CD4-positive, alpha-beta T cell treated with Interleukin-15 for 4 hours (primary cell): Measurements from ENCODE around the gene POLR3B.

ENCODE experiments used
- DNase-seq: peaks from one replicate; pipeline ENCODE4 v3.0.0-alpha.2; 2020; ENCODE audit warnings: low spot score

Gene POLR3B

DNA sequence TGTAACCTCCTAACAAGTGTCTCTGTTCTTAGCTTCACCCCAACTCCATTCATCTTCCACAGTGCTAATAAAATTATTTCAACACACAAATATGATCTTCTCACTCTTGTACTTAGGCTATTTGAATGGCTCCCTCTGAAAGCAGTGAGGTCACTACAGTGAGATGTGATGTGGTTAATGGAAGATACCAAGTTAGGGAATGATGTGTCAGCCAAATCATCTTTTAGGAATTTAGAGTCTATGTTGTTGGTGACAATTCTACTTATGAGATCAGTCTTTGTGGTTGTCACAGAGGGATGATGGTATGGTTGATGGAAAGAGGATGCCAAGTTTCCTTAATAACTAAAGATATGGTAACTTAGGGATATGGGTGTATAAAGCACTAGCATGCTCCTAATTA is 57.6 kb downstream of the POLR3B start:
- DNase-seq, result no peak

DNA sequence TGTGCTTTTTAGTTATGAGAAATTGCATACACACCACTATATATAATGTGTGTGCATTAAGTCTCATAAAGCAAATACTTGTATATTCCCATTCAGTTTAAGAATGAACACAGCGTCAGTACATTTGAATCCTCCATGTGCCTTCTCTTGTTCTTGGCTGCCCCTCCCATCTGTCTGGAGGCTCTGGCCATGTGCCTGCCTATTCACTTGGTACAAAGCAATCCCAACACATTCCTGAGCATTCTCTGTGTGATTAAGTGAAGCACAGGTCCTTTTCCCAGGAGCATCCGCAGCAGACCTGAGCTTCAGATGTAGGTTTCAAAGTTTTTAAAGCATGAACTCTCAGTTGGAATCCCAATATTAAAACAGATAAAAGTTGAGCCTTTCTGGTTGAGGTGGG is 58.7 kb downstream of the POLR3B start:
- no peak for DNase-seq

DNA sequence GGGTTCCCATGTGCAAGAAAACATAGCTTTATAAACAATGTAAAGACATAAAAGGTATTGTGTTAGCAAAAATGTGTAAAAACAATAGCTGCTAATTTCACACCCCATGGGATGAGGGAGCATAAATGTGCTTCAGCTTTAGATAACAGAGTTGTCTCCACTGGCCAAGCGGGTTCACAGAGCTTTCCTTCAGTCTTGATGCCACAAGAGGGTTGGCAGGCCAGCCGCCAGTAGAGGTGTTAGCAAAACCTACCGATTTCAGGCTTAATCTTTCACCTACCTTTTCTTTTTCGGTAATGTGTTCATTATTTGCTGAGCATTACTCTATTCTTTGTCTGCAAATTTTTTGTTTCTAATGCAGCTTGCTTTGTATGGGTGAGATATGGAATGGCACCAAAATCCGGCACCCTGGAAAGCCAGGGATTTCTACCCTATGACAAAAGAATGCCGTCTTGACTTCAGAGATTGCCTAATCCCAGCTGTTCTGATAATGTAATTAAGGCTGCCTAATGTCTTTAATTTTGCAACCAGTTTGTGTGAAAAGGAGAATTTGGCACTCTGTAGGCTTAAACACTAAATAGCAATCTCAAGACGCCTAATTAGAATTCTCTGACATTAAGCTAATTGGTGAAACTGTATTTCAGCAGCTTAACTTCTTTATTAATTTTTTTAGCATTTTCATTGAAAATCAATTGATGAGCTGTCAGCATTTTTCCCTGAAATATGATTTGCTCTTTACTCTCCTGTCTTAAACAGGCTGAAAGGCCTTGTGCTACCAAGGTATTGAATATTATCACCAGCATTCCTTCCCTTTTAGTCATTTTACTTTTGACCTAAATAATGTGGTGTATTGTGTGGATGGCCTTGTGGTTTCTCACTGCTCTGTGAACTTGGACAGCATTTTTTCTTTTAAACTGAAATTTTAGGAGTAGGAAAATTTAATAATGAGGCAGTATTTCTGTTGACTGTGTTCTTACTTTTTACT is 60.7 kb downstream of the POLR3B start:
- DNase-seq, result no peak

DNA sequence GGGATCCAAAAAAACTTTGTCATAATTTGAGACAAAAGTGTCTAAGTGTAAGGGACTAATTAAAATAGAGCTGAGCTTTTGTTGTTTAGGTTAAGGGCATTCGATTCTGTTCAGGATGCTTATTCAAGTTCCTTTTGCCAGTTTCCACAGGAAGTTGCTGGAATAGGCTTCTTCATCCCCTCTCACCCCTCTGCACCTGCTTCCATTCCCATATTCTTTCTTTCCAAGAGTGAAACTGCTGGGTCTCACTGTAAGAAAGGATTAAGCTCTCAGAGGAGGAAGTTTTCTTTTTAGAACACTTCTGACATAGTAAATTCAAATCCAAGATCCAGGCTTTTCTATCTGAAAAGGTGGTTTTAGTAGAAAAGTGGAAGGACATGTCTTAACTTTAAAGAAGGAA is 61.4 kb downstream of the POLR3B start:
- no peak for DNase-seq

DNA sequence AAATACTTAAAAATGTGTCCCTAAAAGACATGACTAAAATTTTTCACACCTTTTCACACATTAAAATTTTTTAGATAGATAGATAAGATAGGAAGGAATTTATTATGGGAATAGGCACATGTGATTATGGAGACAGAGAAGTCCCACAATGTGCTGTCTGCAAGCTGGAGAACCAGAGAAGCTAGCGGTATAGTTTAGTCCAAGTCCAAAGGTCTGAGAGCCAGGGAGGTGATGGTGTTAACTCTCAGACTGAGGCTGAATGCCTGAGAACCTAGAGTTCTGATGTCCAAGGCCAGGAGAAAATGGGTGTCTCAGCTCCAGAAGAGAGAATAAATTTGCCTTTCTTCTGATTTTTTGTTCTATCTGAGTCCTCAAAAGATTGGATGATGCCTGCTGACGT is 65.7 kb downstream of the POLR3B start:
- no peak for DNase-seq

DNA sequence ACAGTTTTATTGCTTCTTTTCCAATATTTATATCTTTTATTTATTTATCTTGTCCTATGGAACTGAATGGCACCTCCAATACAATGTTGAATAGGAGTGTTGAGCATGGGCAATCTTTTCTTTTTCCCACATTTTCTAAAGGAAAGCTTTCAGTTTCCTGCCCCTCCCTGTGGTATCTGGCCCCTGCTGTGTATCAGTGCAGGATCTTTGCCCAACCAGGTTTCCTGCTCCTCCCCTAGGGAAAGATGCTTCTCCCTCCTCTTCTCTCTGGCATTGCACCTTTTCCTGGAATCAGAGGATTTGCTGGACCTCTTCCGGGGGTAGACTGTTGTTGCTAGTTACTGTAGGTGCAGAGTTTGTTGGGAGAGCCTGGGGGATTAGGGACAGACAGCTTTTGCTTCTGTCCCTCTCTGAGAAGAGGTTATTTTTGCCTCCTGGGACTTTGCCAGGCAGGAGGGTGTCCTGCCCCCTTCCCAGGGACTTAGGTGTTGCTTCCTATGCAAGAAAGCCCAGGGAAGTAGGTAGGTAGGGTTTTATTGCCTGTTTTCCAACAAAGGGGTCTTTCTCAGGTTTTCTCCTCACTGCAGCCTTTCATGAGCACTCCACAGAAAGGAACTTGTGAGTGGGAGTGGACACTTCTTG is 67.6 kb downstream of the POLR3B start:
- DNase-seq, result no peak

DNA sequence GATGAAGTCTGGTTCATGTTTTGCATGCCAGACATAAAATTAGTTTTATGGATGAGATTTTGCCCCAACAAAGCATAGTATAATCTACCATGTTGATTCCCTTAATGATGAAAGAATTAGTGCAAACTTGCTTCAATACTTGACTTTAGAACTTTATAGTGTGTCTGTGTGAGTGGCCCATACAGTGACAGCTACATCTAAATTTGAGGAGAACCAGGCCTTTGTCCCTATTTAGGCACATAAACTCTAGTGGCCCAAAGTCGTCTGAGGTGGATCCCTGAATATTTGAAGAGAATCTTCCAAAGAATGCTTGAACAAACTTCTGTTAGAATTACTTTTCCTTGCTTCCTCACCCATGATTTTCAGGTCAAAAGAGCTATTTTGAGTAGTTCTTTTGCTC is 70.4 kb downstream of the POLR3B start:
- no peak for DNase-seq

DNA sequence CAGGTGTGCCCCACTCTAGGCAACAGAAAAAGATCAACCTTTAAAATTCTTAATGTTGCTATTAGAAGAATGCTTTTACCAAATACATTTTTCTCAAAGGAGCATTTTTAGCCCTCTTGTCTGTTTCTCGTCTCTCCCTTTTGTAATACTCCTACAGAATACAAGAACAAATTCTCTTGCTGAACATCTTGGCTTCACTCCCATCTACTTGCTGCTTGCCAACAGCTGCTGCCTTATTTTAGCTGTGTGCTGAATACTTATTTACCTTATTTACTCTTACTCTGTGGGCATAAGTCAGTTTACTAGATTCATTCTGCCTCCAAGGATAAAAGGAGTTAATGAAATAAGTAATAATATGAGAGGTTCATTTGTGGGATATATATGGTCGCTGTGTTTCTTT is 70.8 kb downstream of the POLR3B start:
- DNase-seq, result no peak

DNA sequence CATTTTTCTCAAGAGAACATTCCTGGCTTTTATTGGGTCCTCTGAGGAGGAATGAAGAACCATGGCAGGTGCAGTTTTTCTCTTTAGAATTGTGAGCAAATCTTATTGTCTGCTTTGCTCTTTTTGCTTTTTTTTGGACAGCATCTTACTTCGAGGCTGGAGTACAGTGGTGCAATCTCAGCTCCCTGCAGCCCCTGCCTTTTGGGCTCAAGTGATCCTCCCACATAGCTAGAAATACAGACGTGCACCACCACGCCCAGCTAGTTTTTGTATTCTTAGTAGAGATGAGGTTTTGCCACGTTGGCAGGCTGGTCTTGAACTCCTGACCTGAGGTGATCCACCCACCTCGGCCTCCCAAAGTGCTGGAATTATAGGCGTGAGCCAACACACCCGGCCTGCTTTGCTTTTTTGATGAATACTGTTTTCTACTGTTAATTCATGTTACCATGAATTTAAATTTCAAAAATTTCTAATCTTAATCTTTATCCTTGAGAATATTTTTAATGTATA is 71.5 kb downstream of the POLR3B start:
- no peak for DNase-seq

DNA sequence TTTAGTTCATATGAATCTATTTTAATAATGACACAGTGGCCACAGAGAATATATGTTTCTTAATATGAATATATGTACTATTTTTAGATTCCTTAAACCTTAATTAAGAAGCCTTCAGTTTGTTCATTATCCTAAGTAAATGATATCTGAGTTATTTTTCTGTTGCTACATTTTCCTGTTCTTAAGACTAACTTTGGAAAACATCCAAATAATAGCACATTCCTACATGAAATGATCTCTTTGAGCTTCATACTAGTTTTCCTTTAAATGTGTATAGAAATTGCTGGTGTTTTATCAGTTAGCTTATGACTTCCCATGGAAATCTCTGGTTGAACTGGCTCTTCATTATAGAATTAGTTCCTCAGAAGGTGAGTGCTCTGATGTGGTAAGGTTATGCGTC is 72.1 kb downstream of the POLR3B start:
- no peak for DNase-seq

DNA sequence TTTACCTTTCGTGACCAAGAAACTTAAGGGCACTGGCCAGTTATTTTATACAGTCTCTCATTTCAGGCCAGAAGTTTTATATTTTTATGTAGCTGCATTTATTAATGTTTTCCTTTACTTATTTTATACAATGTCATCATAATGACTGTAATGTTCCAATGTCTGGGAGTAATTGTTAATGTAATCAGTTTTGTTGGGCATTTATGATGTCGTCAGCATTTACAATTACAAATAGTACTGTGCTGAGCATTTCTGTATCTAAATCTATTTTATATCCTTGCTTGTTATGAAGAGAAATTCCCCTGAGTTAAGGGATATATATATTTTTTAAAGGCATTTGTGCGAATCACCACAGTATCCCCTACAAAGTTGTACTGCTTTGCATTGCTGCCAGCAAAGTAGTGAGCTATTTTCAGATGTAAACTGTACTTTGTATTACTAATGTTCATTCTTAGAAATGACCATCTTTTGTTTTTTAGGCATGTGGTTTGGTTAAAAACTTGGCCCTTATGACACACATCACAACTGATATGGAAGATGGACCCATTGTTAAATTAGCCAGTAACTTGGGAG is 74.4 kb downstream of the POLR3B start:
- DNase-seq, result no peak

DNA sequence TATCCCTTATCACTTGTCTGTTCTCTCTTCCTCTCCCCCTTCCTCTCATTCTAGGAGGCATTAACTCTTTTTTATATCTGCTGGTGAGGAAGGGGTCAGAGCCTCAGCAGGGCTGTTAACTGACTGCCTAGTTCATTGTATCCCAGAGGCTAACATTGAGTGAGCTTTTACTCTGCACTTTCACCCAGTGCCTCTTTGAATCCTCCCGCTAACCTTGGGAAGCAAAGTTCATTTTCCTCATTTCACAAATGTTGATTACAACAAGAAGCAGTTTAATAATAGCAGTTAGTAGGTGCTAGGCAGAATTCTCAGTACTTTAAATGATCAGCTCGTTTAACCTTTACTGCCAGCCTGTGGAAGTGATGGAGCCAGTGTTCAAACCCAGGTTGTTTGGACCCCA is 75.5 kb downstream of the POLR3B start:
- no peak for DNase-seq

DNA sequence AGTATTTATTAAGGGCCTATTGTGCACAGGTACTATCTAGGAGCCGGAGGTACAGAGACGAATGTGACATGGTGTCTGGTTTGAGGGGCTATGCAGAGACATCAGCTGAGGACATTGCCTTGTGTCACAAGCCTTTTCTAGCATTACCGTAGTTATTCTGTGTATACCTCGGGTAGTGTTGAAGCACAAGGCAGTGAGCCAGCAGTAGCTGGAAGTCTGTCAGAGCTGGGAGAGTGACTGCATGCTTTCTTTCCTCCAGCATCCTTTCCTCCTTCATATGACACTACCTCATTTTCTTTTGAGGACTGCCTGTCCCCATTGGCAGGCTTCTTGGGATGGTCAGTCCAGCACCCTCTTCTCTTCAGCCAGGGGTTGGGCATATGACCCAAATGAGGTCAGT is 77.0 kb downstream of the POLR3B start:
- DNase-seq, result no peak

DNA sequence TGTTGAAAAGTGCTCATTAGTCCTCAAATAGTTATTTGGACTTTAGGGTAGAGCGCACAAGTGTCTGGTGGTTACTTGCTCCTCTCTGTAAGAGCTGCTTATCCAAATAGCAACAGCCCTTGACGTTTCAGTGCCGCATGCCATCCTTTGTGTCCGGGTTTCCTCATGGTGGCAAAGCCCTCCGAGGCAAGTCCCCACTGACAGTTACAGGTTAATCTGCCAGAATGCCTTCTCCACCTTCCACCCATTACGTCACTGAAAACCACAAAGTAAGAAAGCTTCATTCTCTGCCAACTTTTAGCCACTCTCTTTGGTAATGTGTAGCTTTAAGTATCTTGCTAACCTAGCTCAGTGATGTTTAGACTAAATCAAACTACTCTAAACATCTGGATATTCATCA is 78.6 kb downstream of the POLR3B start:
- DNase-seq, result no peak

DNA sequence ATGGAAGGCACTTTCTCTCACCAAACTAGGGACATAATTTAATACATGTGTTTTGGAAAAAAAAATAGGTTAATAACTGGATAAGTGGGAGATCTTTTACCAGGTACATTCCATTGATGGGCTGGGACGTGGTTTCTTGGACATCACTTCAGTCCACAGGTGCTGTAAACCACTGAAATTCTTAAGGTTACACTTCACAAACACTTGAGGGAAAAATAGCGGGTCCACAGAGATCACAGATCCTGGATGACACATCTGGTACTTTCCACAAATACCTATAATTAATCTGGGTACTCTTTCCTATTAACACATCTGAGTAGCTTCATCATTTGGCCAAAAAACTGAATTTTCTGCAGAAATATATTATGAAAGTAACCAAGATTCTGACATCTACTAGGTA is 85.0 kb downstream of the POLR3B start:
- DNase-seq, result no peak

DNA sequence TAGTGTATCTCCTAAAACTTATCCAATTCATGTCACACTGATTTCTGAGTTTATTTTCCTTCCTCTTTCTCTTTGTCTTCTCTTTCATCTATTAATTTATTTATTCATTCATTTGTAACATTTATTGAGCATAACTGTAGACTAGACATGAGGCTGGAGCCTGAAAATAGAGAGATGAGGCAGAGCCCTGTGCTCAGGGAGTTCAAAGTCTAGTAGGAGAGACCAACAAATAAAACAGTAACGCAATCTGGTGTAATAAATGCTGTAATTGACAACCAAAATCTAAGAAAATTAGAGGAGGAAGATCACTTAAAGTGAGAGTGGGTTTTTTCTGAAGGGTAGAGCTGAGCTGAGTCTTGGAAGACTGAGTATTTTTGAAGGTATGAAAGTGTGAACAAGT is 87.5 kb downstream of the POLR3B start:
- DNase-seq, result no peak

DNA sequence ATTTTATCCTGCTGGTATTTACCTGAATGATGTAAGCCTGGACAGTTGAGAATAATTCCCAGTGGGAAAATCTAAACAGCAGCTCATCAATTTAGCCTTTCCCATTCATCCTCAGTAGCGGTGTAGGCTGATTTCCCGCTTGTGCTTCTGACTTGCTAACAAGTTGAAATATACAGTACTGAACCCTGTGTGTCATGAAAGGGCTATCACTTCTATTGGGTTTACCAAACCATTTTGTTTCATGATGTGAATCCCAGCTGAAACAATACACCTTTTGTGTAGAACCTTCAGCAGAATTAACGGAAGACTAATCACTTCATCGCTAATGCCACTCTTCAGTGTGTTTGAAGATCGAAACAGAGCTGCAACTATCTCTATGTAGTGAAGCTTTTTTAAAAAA is 88.4 kb downstream of the POLR3B start:
- no peak for DNase-seq

DNA sequence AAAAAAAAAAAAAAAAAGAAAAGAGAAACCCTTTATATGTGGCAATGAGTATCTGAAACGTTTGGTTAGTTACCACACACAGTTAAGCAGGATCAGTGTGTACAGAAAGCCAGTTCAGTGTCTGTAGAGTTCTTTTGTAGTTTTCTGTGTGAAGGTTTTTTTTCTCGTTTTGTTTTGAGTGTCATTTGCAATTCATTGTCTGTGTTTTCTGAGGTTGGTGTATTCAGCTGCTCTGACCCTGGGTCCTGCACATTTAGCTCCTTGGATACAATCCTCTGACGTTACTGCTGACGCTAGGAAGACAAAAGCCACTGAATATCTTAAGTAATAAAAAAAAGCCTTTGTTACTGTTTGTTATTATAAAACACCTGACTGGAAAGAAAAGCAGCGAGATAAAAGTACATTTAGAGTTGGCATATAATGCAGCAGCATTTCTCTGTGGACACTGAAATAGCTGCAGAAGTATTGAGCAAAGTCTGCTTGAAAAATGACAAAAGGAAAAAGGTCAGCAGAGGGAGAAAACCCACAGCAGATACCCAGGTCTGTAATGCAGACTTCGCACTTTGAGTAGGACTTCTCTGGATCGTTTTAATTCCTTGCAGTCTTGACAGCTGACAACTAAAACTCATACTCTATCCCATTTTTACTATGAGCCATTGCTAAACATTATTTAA is 89.0 kb downstream of the POLR3B start:
- DNase-seq, result no peak

DNA sequence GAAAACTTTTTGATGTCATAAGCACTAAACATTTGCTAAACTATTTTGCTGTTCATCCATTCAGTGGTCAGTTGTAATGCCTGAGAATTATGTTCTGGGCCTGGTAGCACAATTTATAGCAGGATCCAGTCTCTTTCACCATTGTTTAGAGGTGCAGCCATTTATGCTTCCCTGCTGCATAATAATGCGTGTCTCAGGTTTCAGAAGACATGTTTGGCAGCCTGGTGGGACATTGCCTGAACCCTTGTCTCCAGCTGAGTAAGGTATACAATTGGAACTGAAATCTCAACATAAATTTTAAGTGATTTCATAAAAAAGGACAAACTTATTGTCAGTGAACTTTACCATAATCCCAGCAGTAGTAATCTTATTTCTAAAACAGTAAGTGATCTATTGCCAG is 94.8 kb downstream of the POLR3B start:
- no peak for DNase-seq

DNA sequence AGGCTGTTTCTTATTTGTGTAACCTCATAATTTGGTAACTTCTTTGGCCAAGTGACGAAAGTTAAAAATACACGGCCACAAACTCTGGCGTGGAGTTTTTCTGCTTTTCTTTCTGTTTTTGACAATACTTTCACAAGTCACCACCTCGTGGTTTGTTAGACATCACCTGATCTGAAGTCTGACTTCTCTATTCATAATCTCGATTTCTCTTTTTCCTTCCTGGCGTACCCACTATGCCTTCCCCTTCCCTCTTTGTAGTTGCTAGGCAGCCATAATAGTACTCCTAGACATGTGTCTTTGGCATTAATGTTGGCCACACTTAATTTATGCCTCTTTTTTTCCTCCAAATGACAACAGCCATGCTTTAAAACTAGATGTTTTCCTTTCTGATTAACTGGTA is 97.6 kb downstream of the POLR3B start:
- DNase-seq, result no peak

DNA sequence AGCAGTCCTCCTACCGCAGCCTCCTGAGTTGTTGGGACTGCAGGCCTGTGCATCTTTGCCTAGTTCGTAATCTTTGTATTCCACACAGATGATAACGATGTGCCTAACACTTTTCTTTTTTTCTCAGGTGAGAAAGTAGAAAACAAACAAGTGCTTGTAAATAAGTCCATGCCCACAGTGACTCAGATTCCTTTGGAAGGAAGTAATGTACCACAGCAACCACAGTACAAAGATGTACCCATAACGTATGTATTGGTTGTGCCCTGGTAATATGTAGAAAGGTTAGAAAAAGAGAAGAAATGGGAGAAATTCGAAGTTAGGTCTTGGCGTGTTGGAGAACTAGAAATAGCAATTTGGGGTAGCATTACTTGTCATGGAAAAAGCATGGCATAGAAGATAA is 101.6 kb downstream of the POLR3B start:
- DNase-seq, result no peak

DNA sequence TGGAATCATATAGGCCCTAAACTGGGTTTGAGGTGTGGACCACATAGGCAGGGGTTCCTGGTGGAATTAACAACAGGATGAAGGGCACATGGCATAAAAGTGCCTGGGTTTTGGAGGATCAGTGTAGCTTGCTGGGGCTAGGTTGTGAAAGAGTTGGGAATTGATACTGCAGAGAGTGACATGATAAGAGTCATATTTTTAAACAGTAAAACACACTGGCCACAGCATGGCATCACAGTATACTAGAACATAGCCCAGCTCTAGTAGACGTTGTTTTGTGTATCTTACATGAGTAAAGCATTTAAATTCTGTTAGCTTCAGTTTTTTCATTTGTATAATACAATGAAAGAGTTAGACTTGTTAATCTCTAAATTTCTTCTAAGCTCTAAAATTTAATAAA is 102.0 kb downstream of the POLR3B start:
- no peak for DNase-seq

DNA sequence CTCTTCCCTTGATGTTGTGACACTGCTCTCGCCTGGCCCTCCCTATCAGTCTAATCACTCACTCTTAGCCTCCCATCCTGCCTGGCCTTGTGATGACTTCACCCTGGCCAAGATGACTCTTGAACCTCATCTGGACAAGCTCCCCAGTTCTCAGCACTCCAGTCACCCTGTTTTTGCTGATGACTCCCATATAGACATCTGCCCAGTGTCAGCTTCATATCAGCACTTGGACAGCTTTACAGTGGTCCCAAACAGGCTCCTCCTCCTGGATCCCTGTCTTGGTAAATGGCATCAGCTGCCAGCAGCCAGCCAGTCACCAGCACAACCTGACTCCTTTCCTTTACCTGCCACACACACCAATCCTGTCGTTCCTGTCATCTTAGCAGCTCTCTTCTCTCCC is 104.2 kb downstream of the POLR3B start:
- DNase-seq, result no peak
